ENCODE results near the gene GBP1. TPM values are rescaled to one million over a fixed set of nuclear protein-coding genes. Genes with fewer than 3 reads are reported as not detected.
"Not testable (repeated sequence)": the region's sequence is repeated elsewhere in the genome, so short reads cannot be mapped to it uniquely, and the experiment has no call there.

Gene GBP1
- total and polyA plus RNA-seq, 2 of the 4 experiments (the other 2 are of a cell fraction): 39.3 to 118 TPM

GRCh38 chr1:89080068-89080467 lies 15.1 kb upstream of the GBP1 start:
- H2BK120ac ChIP-seq (ENCODE audit: low read depth, low read length); H2BK5ac ChIP-seq (ENCODE audit: low read depth, low read length, poor library complexity, severe bottlenecking); H4K20me1 ChIP-seq (ENCODE audit: insufficient read depth, low read length); H3K9me1 ChIP-seq (ENCODE audit: insufficient read depth, low read length); BruUV-seq (replicated peaks); H2AK9ac ChIP-seq (replicated peaks; ENCODE audit: low read depth, low read length, poor library complexity); H4K5ac ChIP-seq (ENCODE audit: low read depth, low read length); H2AFZ ChIP-seq (replicated peaks; ENCODE audit: low read length, poor library complexity); H3K4me1 ChIP-seq (ENCODE audit: control insufficient read depth, insufficient read depth, low read length); in situ Hi-C loops (cut with MboI; ENCODE audit: low sequenced_read_pairs); H3K36me3 ChIP-seq (ENCODE audit: control insufficient read depth, insufficient read depth, low read length); H3K9me3 ChIP-seq (ENCODE audit: control insufficient read depth, insufficient read depth, low read length); H3K4me3 ChIP-seq (ENCODE audit: insufficient read depth, low read depth, low read length); H3K9ac ChIP-seq (ENCODE audit: low read depth, low read length); H3K18ac ChIP-seq (ENCODE audit: low read depth, low read length); intact Hi-C loops (cut with micrococcal nuclease); H3K14ac ChIP-seq (replicated peaks; ENCODE audit: low read depth, low read length); ATAC-seq (ENCODE audit: low read depth); H4K8ac ChIP-seq (ENCODE audit: low read depth in 2 of 2, low read length in 2 of 2); DNase-seq; H3K4ac ChIP-seq (ENCODE audit: low read depth, low read length); H3K4me2 ChIP-seq (ENCODE audit: low read depth, low read length); POLR2A ChIA-PET (ENCODE audit: unreplicated experiment); H2BK15ac ChIP-seq (ENCODE audit: low read depth, low read length); H3K56ac ChIP-seq (ENCODE audit: extremely low read depth, insufficient read depth, low read length); CTCF ChIA-PET; H3K79me1 ChIP-seq (ENCODE audit: low read depth in 1 of 2, low read length in 2 of 2); dilution Hi-C loops (cut with HindIII; ENCODE audit: low sequenced_read_pairs, unreplicated experiment); H2BK20ac ChIP-seq (ENCODE audit: low read depth, low read length); H4K91ac ChIP-seq (ENCODE audit: insufficient read depth, low read depth, low read length); H3K27me3 ChIP-seq (ENCODE audit: control insufficient read depth, insufficient read depth, low read length); H3K23ac ChIP-seq (ENCODE audit: low read depth, low read length); H2AK5ac ChIP-seq (ENCODE audit: low read depth, low read length); H3K27ac ChIP-seq (ENCODE audit: insufficient read depth, low read length): not testable (repeated sequence)
- WGBS, 2 experiments (ENCODE audit: extremely low coverage in 2 of 2, insufficient read length in 1 of 2): 89% methylated on average over 5 of the region's 7 CpGs; no CpG with 5 or more reads in 1 of the 2 experiments

GRCh38 chr1:89072466-89073065 lies 7.6 kb upstream of the GBP1 start:
- dilution Hi-C loops (cut with HindIII; ENCODE audit: low sequenced_read_pairs, unreplicated experiment); H2AK5ac ChIP-seq (ENCODE audit: low read depth, low read length); POLR2A ChIA-PET (ENCODE audit: unreplicated experiment); H3K36me3 ChIP-seq (ENCODE audit: control insufficient read depth, insufficient read depth, low read length); H3K18ac ChIP-seq (ENCODE audit: low read depth, low read length); H3K14ac ChIP-seq (replicated peaks; ENCODE audit: low read depth, low read length); H3K4me3 ChIP-seq (ENCODE audit: insufficient read depth, low read depth, low read length); H4K5ac ChIP-seq (ENCODE audit: low read depth, low read length); H2BK120ac ChIP-seq (ENCODE audit: low read depth, low read length); H4K20me1 ChIP-seq (ENCODE audit: insufficient read depth, low read length); H2AFZ ChIP-seq (replicated peaks; ENCODE audit: low read length, poor library complexity); H3K56ac ChIP-seq (ENCODE audit: extremely low read depth, insufficient read depth, low read length); H2AK9ac ChIP-seq (replicated peaks; ENCODE audit: low read depth, low read length, poor library complexity); ATAC-seq (ENCODE audit: low read depth); DNase-seq; in situ Hi-C loops (cut with MboI; ENCODE audit: low sequenced_read_pairs); H3K9ac ChIP-seq (ENCODE audit: low read depth, low read length); intact Hi-C loops (cut with micrococcal nuclease); H2BK15ac ChIP-seq (ENCODE audit: low read depth, low read length); H3K4me2 ChIP-seq (ENCODE audit: low read depth, low read length); H3K9me3 ChIP-seq (ENCODE audit: control insufficient read depth, insufficient read depth, low read length); H2BK5ac ChIP-seq (ENCODE audit: low read depth, low read length, poor library complexity, severe bottlenecking); H3K9me1 ChIP-seq (ENCODE audit: insufficient read depth, low read length); H3K79me1 ChIP-seq (ENCODE audit: low read depth in 1 of 2, low read length in 2 of 2); H4K8ac ChIP-seq (ENCODE audit: low read depth in 2 of 2, low read length in 2 of 2); BruUV-seq (replicated peaks); CTCF ChIA-PET; H2BK20ac ChIP-seq (ENCODE audit: low read depth, low read length); H3K4ac ChIP-seq (ENCODE audit: low read depth, low read length); H3K27me3 ChIP-seq (ENCODE audit: control insufficient read depth, insufficient read depth, low read length); H3K4me1 ChIP-seq (ENCODE audit: control insufficient read depth, insufficient read depth, low read length); H4K91ac ChIP-seq (ENCODE audit: insufficient read depth, low read depth, low read length); H3K27ac ChIP-seq (ENCODE audit: insufficient read depth, low read length); H3K23ac ChIP-seq (ENCODE audit: low read depth, low read length): not testable (repeated sequence)
- 52% methylated on average over 2 of the region's 8 CpGs; no CpG with 5 or more reads in 1 of the 2 experiments for WGBS, 2 experiments (ENCODE audit: extremely low coverage in 2 of 2, insufficient read length in 1 of 2)

Measured in IMR-90 (cell line).